ENCODE measurements around the gene TP53BP1.

- TF ChIP-seq POLR2A (IDR thresholded peaks at IDR 0.05; ENCODE audit: low read depth, low read length) (no peak), POLR2AphosphoS5 (IDR thresholded peaks at IDR 0.05; ENCODE audit: low read depth, low read length) (no peak), TAF1 (IDR thresholded peaks at IDR 0.05; ENCODE audit: borderline replicate concordance, low read depth, low read length) (no peak)
These were observed 5.6 kb downstream of the TP53BP1 start for GRCh38 chr15:43487271-43487895.
